Measurements from ENCODE around the gene NTRK3.

- TF ChIP-seq EZH2 (IDR thresholded peaks at IDR 0.05; ENCODE audit: insufficient read depth, poor library complexity, severe bottlenecking): no peak
- no peak for TF ChIP-seq EZH2phosphoT487 (IDR thresholded peaks at IDR 0.05; ENCODE audit: insufficient read depth, low read depth)
Observed at GRCh38 chr15:88061452-88061851, 195.1 kb downstream of the NTRK3 start.
